ENCODE results near the gene SUGT1.

Gene SUGT1

GRCh38 chr13:52738719-52739467 is 86.3 kb downstream of the SUGT1 start:
- peak in 1 of 2 donors; percentile 33 for DNase-seq

- no peak for DNase-seq
Measured at GRCh38 chr13:52739468-52740071, 86.9 kb downstream of the SUGT1 start, which contains the start of gene CNMD. Gene CNMD, minus strand, starts transcription at chr13:52739820. Its CDS starts 119 bp downstream, at chr13:52739701.

GRCh38 chr13:52743569-52743968 is 90.9 kb downstream of the SUGT1 start:
- no peak for DNase-seq

- DNase-seq, result no peak
Measured at GRCh38 chr13:52743988-52744387, 91.4 kb downstream of the SUGT1 start.

- no peak for DNase-seq
Measured at GRCh38 chr13:52744842-52745375, 92.3 kb downstream of the SUGT1 start.

GRCh38 chr13:52746141-52746540 is 93.5 kb downstream of the SUGT1 start:
- no peak for DNase-seq

GRCh38 chr13:52749419-52749818 is 96.8 kb downstream of the SUGT1 start:
- DNase-seq, result no peak

Data from hippocampal formation (tissue), 2 donors.